CD4-positive, alpha-beta T cell treated with Interleukin-6 for 4 hours (primary cell): ENCODE results near the gene FLT3LG.

Experiments used
- DNase-seq: peaks from one replicate; pipeline ENCODE4 v3.0.0-alpha.2; 2020; ENCODE audit warnings: mixed read lengths

The FLT3LG gene

GRCh38 chr19:49489601-49490167, 15.7 kb downstream of the FLT3LG start:
- DNase-seq: peak; percentile 39

DNA sequence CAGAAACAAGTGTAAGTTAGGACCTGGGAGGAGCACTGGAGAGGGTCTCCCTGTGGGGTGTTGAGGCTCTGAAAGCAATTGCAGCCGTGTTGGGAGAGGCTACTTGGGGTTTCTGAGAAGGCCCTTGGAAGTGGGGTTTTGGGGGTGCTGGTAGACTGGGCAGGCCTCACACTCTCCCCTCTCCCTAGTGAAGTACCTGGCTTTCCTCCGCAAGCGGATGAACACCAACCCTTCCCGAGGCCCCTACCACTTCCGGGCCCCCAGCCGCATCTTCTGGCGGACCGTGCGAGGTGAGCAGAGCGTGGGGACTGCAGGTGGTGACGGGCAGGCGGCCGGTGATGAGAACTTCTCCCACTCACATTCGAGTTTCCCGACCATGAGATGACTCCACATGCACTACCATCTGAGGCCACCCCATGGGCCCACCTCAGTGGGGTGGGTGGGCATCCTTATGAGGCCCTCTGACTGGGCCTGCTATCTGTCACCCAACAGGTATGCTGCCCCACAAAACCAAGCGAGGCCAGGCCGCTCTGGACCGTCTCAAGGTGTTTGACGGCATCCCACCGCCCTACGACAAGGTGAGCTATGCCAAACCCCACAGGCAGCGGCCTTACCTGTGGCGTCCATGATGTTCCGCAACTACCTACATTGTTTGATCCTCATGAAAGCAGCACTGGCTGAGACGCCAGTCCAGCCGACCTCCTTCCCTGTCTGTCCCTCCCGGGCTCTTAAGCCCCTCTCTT, 16.4 kb downstream of the FLT3LG start:
- DNase-seq: no peak

- DNase-seq: no peak
Observed at GRCh38 chr19:49491030-49491803, 17.2 kb downstream of the FLT3LG start.

GRCh38 chr19:49491804-49492572, 18.0 kb downstream of the FLT3LG start:
- no peak for DNase-seq

DNA sequence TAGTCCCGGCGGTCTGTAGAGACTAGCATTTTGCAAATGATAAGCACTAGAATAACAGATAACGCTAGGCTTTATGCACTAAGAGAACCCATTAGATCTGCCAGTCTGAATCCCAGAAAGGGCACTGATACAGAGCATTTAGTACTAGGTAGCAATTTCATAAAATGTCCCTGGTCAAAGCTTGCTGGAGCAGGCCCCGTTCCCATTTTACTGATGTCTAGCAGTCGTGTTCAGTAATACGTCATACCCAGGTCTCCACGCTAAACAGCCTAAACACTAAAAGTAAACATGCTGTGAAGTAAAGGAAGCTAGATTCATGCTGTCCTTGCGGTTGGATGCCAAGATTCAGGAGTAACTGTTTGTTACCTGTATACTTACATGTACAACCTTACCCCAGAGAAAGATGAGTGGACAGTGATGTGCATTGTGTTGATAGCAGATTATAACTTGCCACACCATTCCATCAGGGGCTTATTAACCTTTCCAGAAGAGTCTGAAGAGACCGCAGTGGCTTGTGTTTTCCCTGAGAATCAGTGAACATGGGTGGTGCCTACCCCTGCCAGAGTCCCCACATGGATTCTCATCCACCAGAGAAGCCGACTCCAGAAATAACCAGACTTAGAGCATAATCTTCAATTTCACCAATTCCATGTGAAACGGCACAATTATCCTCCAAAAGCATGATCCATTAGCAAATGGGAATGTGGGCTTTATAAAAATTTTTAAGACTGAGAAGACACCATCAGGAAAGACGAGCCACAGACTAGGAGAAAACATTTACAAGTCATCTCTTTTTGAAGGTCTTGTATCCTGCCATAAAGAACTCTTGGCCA, 18.8 kb downstream of the FLT3LG start:
- no peak for DNase-seq

- DNase-seq: no peak
Observed at GRCh38 chr19:49496574-49497008, 22.6 kb downstream of the FLT3LG start.

- peak; percentile 82 for DNase-seq
Observed at GRCh38 chr19:49497047-49497788, 23.2 kb downstream of the FLT3LG start.

DNA sequence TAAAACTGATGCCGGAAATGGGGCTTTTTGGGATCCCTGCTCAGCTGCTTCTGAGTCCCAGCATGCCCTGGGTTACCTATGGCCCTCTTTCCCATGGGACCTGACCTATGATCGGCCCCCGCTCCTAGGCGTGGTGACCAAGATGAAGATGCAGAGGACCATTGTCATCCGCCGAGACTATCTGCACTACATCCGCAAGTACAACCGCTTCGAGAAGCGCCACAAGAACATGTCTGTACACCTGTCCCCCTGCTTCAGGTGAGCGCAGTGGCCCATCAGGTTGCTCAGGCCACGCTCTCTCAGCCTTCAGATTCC, 23.7 kb downstream of the FLT3LG start:
- DNase-seq: no peak

DNA sequence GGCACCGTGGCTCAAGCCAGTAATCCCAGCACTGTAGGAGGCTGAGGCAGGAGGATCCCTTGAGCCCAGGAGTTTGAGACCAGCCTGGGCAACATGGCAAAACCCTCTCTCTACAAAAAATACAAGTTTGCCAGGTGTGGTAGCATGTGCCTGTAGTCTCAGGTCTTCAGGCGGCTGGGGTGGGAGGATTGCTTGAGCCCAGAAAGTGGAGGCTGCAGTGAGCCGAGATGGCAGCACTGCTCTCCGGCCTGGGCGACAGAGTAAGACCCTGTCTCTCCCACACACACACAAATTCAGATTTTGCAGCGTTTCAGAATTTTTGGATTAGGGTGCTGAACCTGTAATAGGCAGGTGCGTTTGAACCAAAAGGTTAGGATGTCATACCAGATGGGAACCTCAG, 24.5 kb downstream of the FLT3LG start:
- no peak for DNase-seq

DNA sequence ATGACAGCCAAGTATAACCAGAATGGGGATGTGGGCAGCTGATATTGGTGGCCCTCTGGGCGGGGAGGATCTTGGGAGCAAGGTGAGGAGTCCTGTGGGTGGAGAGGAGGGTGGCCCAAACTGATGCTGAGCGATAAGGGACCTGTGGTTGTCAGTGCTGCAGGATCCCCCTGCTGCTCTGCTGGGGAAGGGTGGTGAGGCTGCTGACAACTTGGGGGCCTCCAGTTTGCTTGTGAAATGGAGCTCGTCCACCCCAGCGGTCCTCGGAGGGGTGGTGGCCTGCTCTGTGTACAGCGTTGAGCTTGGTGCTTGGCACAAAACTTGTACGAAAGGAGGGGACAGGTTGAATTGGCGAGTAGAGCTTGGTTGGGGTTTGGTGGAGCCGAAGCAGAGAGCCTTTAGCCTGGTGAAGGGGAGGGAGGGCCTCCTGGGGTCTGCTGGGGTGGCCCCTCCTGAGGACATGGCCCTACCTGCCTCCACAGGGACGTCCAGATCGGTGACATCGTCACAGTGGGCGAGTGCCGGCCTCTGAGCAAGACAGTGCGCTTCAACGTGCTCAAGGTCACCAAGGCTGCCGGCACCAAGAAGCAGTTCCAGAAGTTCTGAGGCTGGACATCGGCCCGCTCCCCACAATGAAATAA, 25.1 kb downstream of the FLT3LG start:
- DNase-seq: no peak

GRCh38 chr19:49502866-49503581, 29.0 kb downstream of the FLT3LG start:
- DNase-seq: peak; percentile 65

- DNase-seq: no peak
Observed at GRCh38 chr19:49503582-49503962, 29.6 kb downstream of the FLT3LG start.

GRCh38 chr19:49506575-49507105, 32.6 kb downstream of the FLT3LG start:
- DNase-seq: peak; percentile 83

DNA sequence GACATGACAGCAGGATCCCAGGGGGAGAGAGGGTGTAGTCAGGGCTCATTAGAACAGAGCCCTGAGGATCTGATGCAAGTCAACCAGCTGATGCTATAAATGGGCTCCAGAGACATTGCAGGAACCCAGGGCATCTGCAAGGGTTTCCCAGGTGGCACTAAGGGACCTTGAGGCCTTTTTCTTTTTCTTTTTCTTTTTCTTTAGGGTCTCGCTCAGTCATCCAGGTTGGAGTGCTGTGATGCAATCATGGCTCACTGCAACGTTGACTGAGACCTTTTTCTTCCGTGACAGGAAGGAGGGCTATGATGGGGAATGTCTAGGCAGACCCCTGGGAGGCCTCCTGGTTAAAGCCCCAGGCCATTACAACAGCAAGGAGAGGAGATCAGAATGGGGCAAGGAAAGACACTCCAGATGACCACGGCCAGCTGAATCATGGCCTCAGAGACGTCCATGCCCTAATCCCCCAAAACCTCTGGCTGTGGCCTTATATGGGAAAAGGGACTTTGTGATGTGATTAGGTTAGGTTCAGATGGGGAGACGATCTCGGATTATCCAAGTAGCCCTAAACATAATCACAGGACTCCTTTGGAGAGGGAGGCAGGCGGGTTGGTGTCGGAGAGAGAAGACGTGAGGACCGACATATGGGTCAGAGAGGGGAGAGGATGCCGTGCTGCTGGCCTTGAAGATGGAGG, 33.9 kb downstream of the FLT3LG start:
- DNase-seq: no peak

DNA sequence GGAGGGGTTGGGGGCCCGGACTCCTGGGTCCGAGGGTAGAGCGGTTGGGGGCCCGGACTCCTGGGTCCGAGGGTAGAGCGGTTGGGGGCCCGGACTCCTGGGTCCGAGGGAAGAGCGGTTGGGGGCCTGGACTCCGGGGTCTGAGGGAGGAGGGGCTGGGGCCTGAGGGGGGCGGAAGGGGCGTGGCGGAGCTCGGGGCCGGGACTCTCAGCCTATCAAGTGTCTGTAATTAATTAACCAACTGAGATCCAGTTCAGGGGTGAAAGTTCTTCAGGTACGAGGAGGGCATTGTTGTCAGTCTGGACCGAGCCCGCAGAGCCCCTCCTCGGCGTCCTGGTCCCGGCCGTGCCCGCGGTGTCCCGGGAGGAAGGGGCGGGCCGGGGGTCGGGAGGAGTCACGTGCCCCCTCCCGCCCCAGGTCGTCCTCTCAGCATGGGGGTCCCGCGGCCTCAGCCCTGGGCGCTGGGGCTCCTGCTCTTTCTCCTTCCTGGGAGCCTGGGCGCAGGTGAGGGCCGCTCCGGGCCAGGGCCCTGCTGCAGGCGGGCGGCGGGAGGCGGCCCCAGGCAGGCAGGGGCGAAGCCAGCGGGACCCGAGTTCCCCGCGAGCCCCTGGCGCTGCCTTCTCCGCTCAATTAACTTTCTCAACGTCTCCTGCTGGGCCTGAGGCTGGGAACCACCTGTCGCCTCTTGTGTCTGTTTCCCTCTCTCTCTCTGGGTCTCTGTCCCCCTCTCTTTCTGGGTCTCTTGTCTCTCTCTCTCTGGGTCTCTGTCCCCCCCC, 39.1 kb downstream of the FLT3LG start:
- DNase-seq: peak; percentile 62

GRCh38 chr19:49513746-49514118, 39.7 kb downstream of the FLT3LG start:
- no peak for DNase-seq

GRCh38 chr19:49514151-49514550, 40.1 kb downstream of the FLT3LG start:
- DNase-seq: no peak

- DNase-seq: no peak
Observed at GRCh38 chr19:49515767-49516166, 41.8 kb downstream of the FLT3LG start.

- no peak for DNase-seq
Observed at GRCh38 chr19:49518033-49518432, 44.0 kb downstream of the FLT3LG start.
